ENCODE results near the gene ASB11. TPM values are rescaled to one million over a fixed set of nuclear protein-coding genes. Genes with fewer than 3 reads are reported as not detected.
"Not testable (repeated sequence)": the region's sequence is repeated elsewhere in the genome, so short reads cannot be mapped to it uniquely, and the experiment has no call there.

The ASB11 gene
- total RNA-seq, 1 donor from 2014 or later = not detected

DNA sequence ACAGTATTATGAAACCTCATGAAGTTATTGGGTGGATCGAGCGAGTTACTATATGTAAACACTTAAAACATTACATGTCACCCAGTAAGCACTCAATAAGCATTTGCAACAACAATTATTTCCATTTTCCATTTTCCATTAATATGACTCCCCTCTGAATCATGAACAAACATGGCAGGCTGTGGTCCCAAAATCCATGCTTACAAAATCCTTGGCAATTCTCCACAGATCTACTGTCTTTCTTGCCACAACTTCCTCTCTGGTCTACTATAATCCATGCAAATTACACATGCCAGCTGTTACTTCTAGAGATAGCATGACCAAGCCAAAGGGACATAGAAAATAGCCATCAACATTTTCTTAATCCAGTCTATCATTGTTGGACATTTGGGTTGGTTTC lies 22.0 kb downstream of the ASB11 start:
- Histone ChIP-seq H3K4me3 (no peak overlapping the region), H3K36me3 (no peaks in the 10 kb centered on the region), H3K27me3 (no peaks in the 10 kb centered on the region), H3K27ac (no peak overlapping the region), H3K9me3 (no peaks in the 10 kb centered on the region), H3K4me1 (no peaks in the 10 kb centered on the region)
- TF ChIP-seq, protein P1, sequence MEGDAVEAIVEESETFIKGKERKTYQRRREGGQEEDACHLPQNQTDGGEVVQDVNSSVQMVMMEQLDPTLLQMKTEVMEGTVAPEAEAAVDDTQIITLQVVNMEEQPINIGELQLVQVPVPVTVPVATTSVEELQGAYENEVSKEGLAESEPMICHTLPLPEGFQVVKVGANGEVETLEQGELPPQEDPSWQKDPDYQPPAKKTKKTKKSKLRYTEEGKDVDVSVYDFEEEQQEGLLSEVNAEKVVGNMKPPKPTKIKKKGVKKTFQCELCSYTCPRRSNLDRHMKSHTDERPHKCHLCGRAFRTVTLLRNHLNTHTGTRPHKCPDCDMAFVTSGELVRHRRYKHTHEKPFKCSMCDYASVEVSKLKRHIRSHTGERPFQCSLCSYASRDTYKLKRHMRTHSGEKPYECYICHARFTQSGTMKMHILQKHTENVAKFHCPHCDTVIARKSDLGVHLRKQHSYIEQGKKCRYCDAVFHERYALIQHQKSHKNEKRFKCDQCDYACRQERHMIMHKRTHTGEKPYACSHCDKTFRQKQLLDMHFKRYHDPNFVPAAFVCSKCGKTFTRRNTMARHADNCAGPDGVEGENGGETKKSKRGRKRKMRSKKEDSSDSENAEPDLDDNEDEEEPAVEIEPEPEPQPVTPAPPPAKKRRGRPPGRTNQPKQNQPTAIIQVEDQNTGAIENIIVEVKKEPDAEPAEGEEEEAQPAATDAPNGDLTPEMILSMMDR (IDR thresholded peaks at IDR 0.05) = no peak
- DNase-seq (ENCODE audit: low spot score in 2 of 2) = no peak
- intact Hi-C loops (cut with DNase I) = no loop called here

DNA sequence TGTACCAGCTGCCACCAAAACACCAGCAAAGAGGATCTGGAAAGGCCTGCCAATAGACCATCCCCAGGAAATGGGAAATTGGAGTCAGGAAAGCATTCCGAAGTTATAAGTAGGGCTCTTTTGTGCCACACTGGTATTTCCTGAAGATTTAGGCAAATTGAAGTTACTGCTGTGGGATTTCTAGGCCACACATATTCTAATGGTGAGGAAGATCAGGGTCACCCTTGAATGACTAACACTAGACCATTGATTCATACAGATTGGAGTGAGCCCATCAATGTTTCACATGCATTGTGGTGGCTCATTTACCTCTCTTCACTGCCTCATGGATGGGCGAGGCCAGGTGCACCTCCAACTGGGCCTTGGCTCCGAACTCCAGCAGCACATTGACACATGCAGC lies 22.6 kb downstream of the ASB11 start:
- H3K9me3 ChIP-seq = no peaks in the 10 kb centered on the region
- H3K27ac ChIP-seq = no peak overlapping the region
- no peak for DNase-seq (ENCODE audit: low spot score in 2 of 2)
- H3K4me1 ChIP-seq = no peaks in the 10 kb centered on the region
- no peaks in the 10 kb centered on the region for H3K36me3 ChIP-seq
- intact Hi-C loops (cut with DNase I) = no loop called here
- no peaks in the 10 kb centered on the region for H3K27me3 ChIP-seq
- TF ChIP-seq, protein P1 (IDR thresholded peaks at IDR 0.05) = no peak
- no peak overlapping the region for H3K4me3 ChIP-seq

DNA sequence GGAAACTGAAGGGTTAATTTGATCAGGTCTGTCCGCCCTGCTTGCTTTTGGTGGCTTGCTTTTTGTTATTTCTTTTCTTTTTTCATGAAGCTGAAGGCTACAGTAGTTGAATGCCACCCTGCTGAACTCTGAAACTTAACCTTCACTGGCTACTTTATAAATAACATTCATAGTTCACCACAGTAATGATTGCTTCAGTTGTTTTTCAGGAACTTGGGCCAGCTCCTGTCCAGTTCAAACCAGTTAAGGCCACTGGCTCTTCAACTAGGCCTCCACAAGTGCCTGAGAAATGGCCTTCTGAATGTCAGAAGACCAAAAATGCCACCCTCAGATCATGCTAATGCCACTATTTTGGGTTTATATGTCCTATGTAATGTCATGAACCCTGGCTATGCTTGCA lies 37.8 kb downstream of the ASB11 start:
- TF ChIP-seq, protein P1 (IDR thresholded peaks at IDR 0.05) = no peak
- H3K36me3 ChIP-seq = no peaks in the 10 kb centered on the region
- intact Hi-C loops (cut with DNase I) = no loop called here

DNA sequence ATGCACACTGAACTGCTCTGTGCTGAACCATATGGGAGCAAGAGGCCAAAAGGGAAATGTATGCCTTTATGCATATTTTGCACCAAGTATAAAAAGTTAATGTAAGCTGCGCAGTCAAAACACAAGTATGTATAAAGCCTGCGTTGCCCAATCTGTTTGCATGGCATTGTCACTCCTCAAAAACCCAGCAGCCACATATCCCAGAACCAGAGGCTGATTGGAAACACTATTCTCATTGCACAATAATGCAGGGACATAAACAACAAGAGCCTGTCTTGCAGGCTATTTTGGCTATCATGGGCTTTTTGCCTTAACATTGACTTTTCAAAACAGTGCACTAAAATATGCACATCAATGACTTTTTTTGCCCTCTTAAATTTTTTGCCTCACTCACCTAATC lies 40.5 kb downstream of the ASB11 start:
- TF ChIP-seq, protein P1 (IDR thresholded peaks at IDR 0.05) = no peak
- intact Hi-C loops (cut with DNase I) = no loop called here

More for the DNA sequence above, 37.8 kb downstream of the ASB11 start:
- Histone ChIP-seq H3K4me1 (no peaks in the 10 kb centered on the region), H3K27ac (no peak overlapping the region), H3K27me3 (no peaks in the 10 kb centered on the region), H3K9me3 (no peaks in the 10 kb centered on the region), H3K4me3 (no peak overlapping the region)
- no peak for DNase-seq (ENCODE audit: low spot score in 2 of 2)

DNA sequence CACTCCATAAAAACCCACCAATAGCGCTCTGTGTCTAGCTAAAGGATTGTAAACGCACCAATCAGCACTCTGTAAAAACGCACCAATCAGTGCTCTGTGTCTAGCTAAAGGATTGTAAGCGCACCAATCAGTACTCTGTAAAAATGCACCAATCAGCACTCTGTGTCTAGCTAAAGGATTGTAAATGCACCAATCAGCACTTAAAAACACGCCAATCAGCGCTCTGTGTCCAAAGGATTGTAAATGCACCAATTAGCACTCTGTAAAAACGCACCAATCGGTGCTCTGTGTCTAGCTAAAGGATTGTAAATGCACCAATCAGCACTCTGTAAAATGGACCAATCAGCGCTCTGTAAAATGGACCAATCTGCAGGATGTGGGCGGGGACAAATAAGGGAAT lies 42.2 kb downstream of the ASB11 start:
- H3K4me3 ChIP-seq; H3K27ac ChIP-seq; H3K4me1 ChIP-seq; DNase-seq (ENCODE audit: low spot score in 2 of 2); intact Hi-C loops (cut with DNase I); H3K9me3 ChIP-seq; H3K27me3 ChIP-seq; H3K36me3 ChIP-seq: not testable (repeated sequence)

More for the DNA sequence above, 40.5 kb downstream of the ASB11 start:
- DNase-seq (ENCODE audit: low spot score in 2 of 2) = no peak
- no peaks in the 10 kb centered on the region for H3K4me1 ChIP-seq
- no peak overlapping the region for H3K4me3 ChIP-seq
- no peaks in the 10 kb centered on the region for H3K36me3 ChIP-seq
- H3K9me3 ChIP-seq = no peaks in the 10 kb centered on the region
- H3K27me3 ChIP-seq = no peaks in the 10 kb centered on the region
- no peak overlapping the region for H3K27ac ChIP-seq

DNA sequence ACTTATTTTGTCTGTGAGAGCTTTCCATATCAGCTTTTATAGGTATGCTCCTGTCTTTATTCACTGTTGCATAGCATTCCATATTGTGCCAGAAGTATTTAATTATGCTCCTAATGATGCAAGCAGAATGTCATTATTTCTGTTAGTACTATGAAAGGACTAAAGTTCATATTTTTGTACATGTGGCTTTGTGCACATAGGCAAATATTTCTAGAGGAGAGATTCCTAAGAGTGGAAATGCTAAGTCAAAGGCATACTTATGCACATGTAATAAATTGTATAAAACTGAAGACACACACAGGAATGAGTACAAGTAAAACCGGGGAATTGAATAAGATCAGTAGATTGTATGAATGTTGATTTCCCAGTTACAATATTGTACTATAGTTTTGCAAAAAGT lies 43.7 kb downstream of the ASB11 start:
- H3K36me3 ChIP-seq = no peaks in the 10 kb centered on the region
- no peaks in the 10 kb centered on the region for H3K27me3 ChIP-seq
- TF ChIP-seq, protein P1 (IDR thresholded peaks at IDR 0.05) = no peak
- no peak for DNase-seq (ENCODE audit: low spot score in 2 of 2)
- no peak overlapping the region for H3K27ac ChIP-seq
- intact Hi-C loops (cut with DNase I) = no loop called here
- H3K4me1 ChIP-seq = no peaks in the 10 kb centered on the region
- no peaks in the 10 kb centered on the region for H3K9me3 ChIP-seq
- no peak overlapping the region for H3K4me3 ChIP-seq

Measured in ascending aorta (tissue), 2 donors.